Naive thymus-derived CD4-positive, alpha-beta T cell (primary cell): ENCODE data around the gene HMOX1. TPM values are rescaled to one million over a fixed set of nuclear protein-coding genes. Genes with fewer than 3 reads are reported as not detected.

Experiments
- ATAC-seq: fragments of 150-1000 bp; cut with Tn5 transposase; 2 replicates; pipeline ENCODE4 v1.10.0; 2021; ENCODE audit warnings: mild to moderate bottlenecking, moderate library complexity
- CTCF ChIA-PET: fragments of 350-600 bp; sonication (Branson Sonifier 250); formaldehyde crosslinking; loops from one replicate; lab custom pipeline; 2021; ENCODE audit warnings: antibody characterized with exemption; lab: Charles Lee
- POLR2A ChIA-PET: fragments of 350-600 bp; sonication (Branson Sonifier 250); formaldehyde crosslinking; loops from one replicate; lab custom pipeline; 2021; ENCODE audit warnings: antibody characterized with exemption, inconsistent platforms; lab: Charles Lee
- DNase-seq, 9 donors: peaks; one replicate each; pipeline versions ENCODE4 v3.0.0 to v3.0.0-alpha.2; 2020 to 2022; ENCODE audit warnings: mixed read lengths in 1 of 9
- H3K27ac ChIP-seq: one replicate; pipeline ENCODE4 v1.7.0; 2013; ENCODE audit warnings: mild to moderate bottlenecking, low read depth, low read length, moderate library complexity
- H3K27me3 ChIP-seq, 2 donors: one replicate each; pipeline ENCODE4 v1.7.0; 2013; ENCODE audit warnings: low read length in 2 of 2, mild to moderate bottlenecking in 2 of 2, moderate library complexity in 2 of 2; ENCODE audit not compliant: control insufficient read depth in 2 of 2, insufficient read depth in 2 of 2
- H3K36me3 ChIP-seq, 3 experiments: 1 replicate in 2 of 3; 2 replicates in 1 of 3; pipeline ENCODE4 v1.7.0; 2013; ENCODE audit warnings: low read length in 3 of 3, mild to moderate bottlenecking in 3 of 3, moderate library complexity in 1 of 3; ENCODE audit not compliant: insufficient read depth in 3 of 3, control insufficient read depth in 2 of 3
- H3K4me1 ChIP-seq, 2 donors: one replicate each; pipeline ENCODE4 v1.7.0; 2013; ENCODE audit warnings: low read length in 2 of 2, mild to moderate bottlenecking in 2 of 2, moderate library complexity in 1 of 2; ENCODE audit not compliant: control insufficient read depth in 2 of 2, insufficient read depth in 2 of 2
- H3K4me3 ChIP-seq: 2 replicates; pipeline ENCODE4 v1.7.0; 2013; ENCODE audit warnings: mild to moderate bottlenecking, low read length
- H3K9me3 ChIP-seq, 3 experiments: 1 replicate in 2 of 3; 2 replicates in 1 of 3; pipeline ENCODE4 v1.7.0; 2013; ENCODE audit warnings: low read length in 3 of 3; ENCODE audit not compliant: control insufficient read depth in 2 of 3
- H3K27ac Mint-ChIP-seq, 9 donors: one replicate each; pipeline ENCODE4 v1.8.0; 2020 to 2022; ENCODE audit warnings: mixed read lengths in 9 of 9, mild to moderate bottlenecking in 8 of 9, moderate library complexity in 5 of 9, inconsistent platforms in 2 of 9
- H3K27me3 Mint-ChIP-seq, 5 donors: one replicate each; pipeline ENCODE4 v1.8.0; 2021 to 2022; ENCODE audit warnings: mixed read lengths in 5 of 5, mild to moderate bottlenecking in 1 of 5
- H3K36me3 Mint-ChIP-seq, 5 donors: one replicate each; pipeline ENCODE4 v1.8.0; 2020 to 2022; ENCODE audit warnings: mixed read lengths in 5 of 5, mild to moderate bottlenecking in 3 of 5, inconsistent platforms in 1 of 5
- H3K4me1 Mint-ChIP-seq, 7 donors: one replicate each; pipeline ENCODE4 v1.8.0; 2020 to 2022; ENCODE audit warnings: mixed read lengths in 7 of 7, mild to moderate bottlenecking in 3 of 7, inconsistent platforms in 1 of 7
- H3K4me3 Mint-ChIP-seq, 10 donors: one replicate each; pipeline ENCODE4 v1.8.0; 2020 to 2022; ENCODE audit warnings: mild to moderate bottlenecking in 10 of 10, mixed read lengths in 10 of 10, moderate library complexity in 6 of 10, inconsistent platforms in 2 of 10
- H3K9me3 Mint-ChIP-seq, 11 donors: one replicate each; pipeline ENCODE4 v1.8.0; 2020 to 2022; ENCODE audit warnings: mixed read lengths in 11 of 11, mild to moderate bottlenecking in 4 of 11, inconsistent platforms in 1 of 11, moderate library complexity in 1 of 11
- intact Hi-C, 2 donors: fragments of 100-400 bp; cut with micrococcal nuclease; formaldehyde crosslinking; loops; one replicate each; pipeline ENCODE4 v1.15.1; 2023
- polyA plus RNA-seq, 2 donors: library from polyadenylated mRNA; unstranded; fragments of 300-500 nt; fragmentation: Illumina TruSeq; gene quantifications; one replicate each; pipeline ENCODE4 v1.2.3, GENCODE V29; 2021
- total RNA-seq, 6 experiments: library from RNA in 5 of 6; stranded (reverse) in 5 of 6; gene quantifications; 1 replicate in 5 of 6; 2 replicates in 1 of 6; pipeline ENCODE4 v1.2.3 and lab custom pipeline; 2021 to 2026

The HMOX1 gene
- total and polyA plus RNA-seq, 7 experiments from 2014 or later = 0.14 to 54.0 (median 4.7) TPM

GRCh38 chr22:35399678-35400500, 19.0 kb downstream of the HMOX1 start, which contains the start of gene MCM5:
Gene MCM5, plus strand, starts transcription at chr22:35400140. Its CDS starts 299 bp downstream, at chr22:35400439.
- peak within 1 kb of the TSS; percentile 80 for H3K27ac ChIP-seq
- peaks cover 0 to 24% (median 17%) of the 10 kb centered on the region in 5 donors for H3K36me3 Mint-ChIP-seq
- H3K4me1 ChIP-seq = peaks cover 5 to 7% of the 10 kb centered on the region in 2 donors
- peaks cover 0 to 7% (median 0%) of the 10 kb centered on the region in 11 donors for H3K9me3 Mint-ChIP-seq
- H3K27me3 Mint-ChIP-seq = no peaks in the 10 kb centered on the region
- DNase-seq (peak; percentile 86 to 98 (median 97)), ATAC-seq (peak; percentile 99)
- H3K4me3 ChIP-seq = peak within 1 kb of the TSS; percentile 86
- no peaks in the 10 kb centered on the region for H3K9me3 ChIP-seq
- peaks cover 0 to 23% (median 0%) of the 10 kb centered on the region in 3 experiments for H3K36me3 ChIP-seq
- H3K27ac Mint-ChIP-seq = peak within 1 kb of the TSS; percentile 90 to 99 (median 96)
- POLR2A ChIA-PET = no interaction called here
- CTCF ChIA-PET = no interaction called here
- intact Hi-C loops = loop anchor here (1.0 to 2.0 kb wide), 4 partner anchors 50 to 143 kb away; partner anchors contain the start of genes HMGXB4 (in 1 of the 2), RASD2 (in 1 of the 2) and TOM1 (in 1 of the 2)
- H3K27me3 ChIP-seq = no peaks in the 10 kb centered on the region
- peaks cover 16 to 35% (median 19%) of the 10 kb centered on the region in 7 donors for H3K4me1 Mint-ChIP-seq
- peak within 1 kb of the TSS; percentile 94 to 99 (median 99) for H3K4me3 Mint-ChIP-seq

GRCh38 chr22:35400501-35400790, 19.6 kb downstream of the HMOX1 start:
- no peaks in the 10 kb centered on the region for H3K27me3 ChIP-seq
- H3K9me3 Mint-ChIP-seq = peaks cover 0 to 7% (median 0%) of the 10 kb centered on the region in 11 donors
- peak overlapping the region; percentile 86 for H3K4me3 ChIP-seq
- peak overlapping the region in 5 of 9 donors; percentile 12 to 99 (median 96) for H3K27ac Mint-ChIP-seq
- H3K27me3 Mint-ChIP-seq = no peaks in the 10 kb centered on the region
- peaks cover 5 to 7% of the 10 kb centered on the region in 2 donors for H3K4me1 ChIP-seq
- H3K4me1 Mint-ChIP-seq = peaks cover 16 to 35% (median 19%) of the 10 kb centered on the region in 7 donors
- intact Hi-C loops = loop anchor here in 1 of 2 donors (1.0 kb wide), 2 partner anchors 50 to 101 kb away; partner anchors contain the start of gene TOM1
- peak overlapping the region; percentile 94 to 99 (median 99) for H3K4me3 Mint-ChIP-seq
- peaks cover 0 to 23% (median 0%) of the 10 kb centered on the region in 3 experiments for H3K36me3 ChIP-seq
- POLR2A ChIA-PET = no interaction called here
- H3K9me3 ChIP-seq = no peaks in the 10 kb centered on the region
- H3K36me3 Mint-ChIP-seq = peaks cover 0 to 29% (median 17%) of the 10 kb centered on the region in 5 donors
- DNase-seq (no peak), ATAC-seq (no peak)
- H3K27ac ChIP-seq = peak overlapping the region; percentile 63
- CTCF ChIA-PET = no interaction called here

- H3K36me3 Mint-ChIP-seq = peaks cover 0 to 36% (median 17%) of the 10 kb centered on the region in 5 donors
- DNase-seq (no peak), ATAC-seq (no peak)
- H3K27ac ChIP-seq = no peak overlapping the region
- peaks cover 0 to 34% (median 0%) of the 10 kb centered on the region in 3 experiments for H3K36me3 ChIP-seq
- peaks cover 0 to 7% (median 0%) of the 10 kb centered on the region in 11 donors for H3K9me3 Mint-ChIP-seq
- no peak overlapping the region for H3K4me3 ChIP-seq
- H3K4me3 Mint-ChIP-seq = peak overlapping the region in 9 of 10 donors; percentile 74 to 95 (median 89)
- no peaks in the 10 kb centered on the region for H3K9me3 ChIP-seq
- POLR2A ChIA-PET = interaction anchor here (1.2 kb wide), 1 partner anchor 144 kb away, joined by 3 read pairs; no protein-coding TSS in a partner anchor
- no peaks in the 10 kb centered on the region for H3K27me3 Mint-ChIP-seq
- H3K4me1 Mint-ChIP-seq = peaks cover 16 to 41% (median 19%) of the 10 kb centered on the region in 7 donors
- CTCF ChIA-PET = interaction anchor here (0.7 kb wide), 1 partner anchor 51 kb away, joined by 3 read pairs; no protein-coding TSS in a partner anchor
- peak overlapping the region in 4 of 9 donors; percentile 65 to 84 (median 70) for H3K27ac Mint-ChIP-seq
- H3K27me3 ChIP-seq = no peaks in the 10 kb centered on the region
- H3K4me1 ChIP-seq = peaks cover 5 to 7% of the 10 kb centered on the region in 2 donors
- intact Hi-C loops = no loop called here
Observed at GRCh38 chr22:35401863-35402262, 21.0 kb downstream of the HMOX1 start.

- no peaks in the 10 kb centered on the region for H3K27me3 Mint-ChIP-seq
- ATAC-seq (no peak), DNase-seq (no peak)
- H3K9me3 ChIP-seq = no peaks in the 10 kb centered on the region
- H3K27me3 ChIP-seq = no peaks in the 10 kb centered on the region
- H3K36me3 ChIP-seq = peaks cover 9 to 49% (median 9%) of the 10 kb centered on the region in 3 experiments
- H3K36me3 Mint-ChIP-seq = peaks cover 10 to 51% (median 31%) of the 10 kb centered on the region in 5 donors
- H3K4me1 ChIP-seq = peaks cover 5 to 7% of the 10 kb centered on the region in 2 donors
- no peak overlapping the region for H3K27ac Mint-ChIP-seq
- peaks cover 16 to 54% (median 19%) of the 10 kb centered on the region in 7 donors for H3K4me1 Mint-ChIP-seq
- H3K27ac ChIP-seq = no peak overlapping the region
- H3K4me3 ChIP-seq = no peak overlapping the region
- ChIA-PET CTCF (no interaction called here), POLR2A (no interaction called here)
- intact Hi-C loops = no loop called here
- H3K4me3 Mint-ChIP-seq = no peak overlapping the region
- peaks cover 0 to 7% (median 0%) of the 10 kb centered on the region in 11 donors for H3K9me3 Mint-ChIP-seq
Observed at GRCh38 chr22:35403356-35403755, 22.5 kb downstream of the HMOX1 start.

GRCh38 chr22:35404176-35404575, 23.3 kb downstream of the HMOX1 start:
- Histone ChIP-seq H3K36me3 (peaks cover 9 to 57% (median 13%) of the 10 kb centered on the region in 3 experiments), H3K27ac (no peak overlapping the region), H3K27me3 (no peaks in the 10 kb centered on the region), H3K4me3 (no peak overlapping the region), H3K4me1 (peaks cover 3 to 6% of the 10 kb centered on the region in 2 donors), H3K9me3 (no peaks in the 10 kb centered on the region)
- ChIA-PET CTCF (no interaction called here), POLR2A (interaction anchor here (0.6 to 0.7 kb wide), 2 partner anchors 13 to 154 kb away, joined by 3 to 7 read pairs; no protein-coding TSS in a partner anchor)
- Mint-ChIP-seq H3K4me3 (no peak overlapping the region), H3K4me1 (peaks cover 16 to 54% (median 19%) of the 10 kb centered on the region in 7 donors), H3K9me3 (peaks cover 0 to 7% (median 0%) of the 10 kb centered on the region in 11 donors), H3K36me3 (peaks cover 12 to 54% (median 34%) of the 10 kb centered on the region in 5 donors), H3K27me3 (no peaks in the 10 kb centered on the region), H3K27ac (no peak overlapping the region)
- DNase-seq = no peak
- intact Hi-C loops = no loop called here
- ATAC-seq = no peak

GRCh38 chr22:35406443-35406842, 25.5 kb downstream of the HMOX1 start:
- no peak for ATAC-seq
- ChIA-PET CTCF (interaction anchor here (0.6 kb wide), 1 partner anchor 97 kb away, joined by 3 read pairs; no protein-coding TSS in a partner anchor), POLR2A (interaction anchor here (0.6 kb wide), 1 partner anchor 463 kb away, joined by 7 read pairs; no protein-coding TSS in a partner anchor)

More at GRCh38 chr22:35406443-35406842, 25.5 kb downstream of the HMOX1 start:
- H3K4me1 Mint-ChIP-seq = peaks cover 1 to 50% (median 11%) of the 10 kb centered on the region in 7 donors
- Histone ChIP-seq H3K27me3 (no peaks in the 10 kb centered on the region), H3K9me3 (no peaks in the 10 kb centered on the region), H3K36me3 (peaks cover 9 to 80% (median 13%) of the 10 kb centered on the region in 3 experiments), H3K4me1 (no peaks in the 10 kb centered on the region), H3K27ac (no peak overlapping the region), H3K4me3 (no peak overlapping the region)
- intact Hi-C loops = no loop called here
- no peak for DNase-seq
- no peaks in the 10 kb centered on the region for H3K27me3 Mint-ChIP-seq
- no peak overlapping the region for H3K27ac Mint-ChIP-seq
- H3K9me3 Mint-ChIP-seq = no peaks in the 10 kb centered on the region
- H3K4me3 Mint-ChIP-seq = peak overlapping the region in 1 of 10 donors; percentile 20
- H3K36me3 Mint-ChIP-seq = peaks cover 16 to 66% (median 34%) of the 10 kb centered on the region in 5 donors
